Omental fat pad (tissue), 4 donors: ENCODE results near the gene UBR2. TPM values are rescaled to one million over a fixed set of nuclear protein-coding genes. Genes with fewer than 3 reads are reported as not detected.
"Not testable (repeated sequence)": the region's sequence is repeated elsewhere in the genome, so short reads cannot be mapped to it uniquely, and the experiment has no call there.

Source experiments
- ATAC-seq: fragments of 150-250 bp; one replicate; pipeline ENCODE4 v1.9.1; 2016; ENCODE audit warnings: mild to moderate bottlenecking, moderate library complexity; ENCODE audit not compliant: low FRiP score
- DNase-seq: peaks from one replicate; pipeline ENCODE4 v3.0.0-alpha.2; 2019; ENCODE audit warnings: low spot score
- total RNA-seq, 4 donors: library from RNA; depleted of rRNA; stranded (reverse); fragments of >200 nt; gene quantifications; one replicate each; pipeline ENCODE4 v1.1.0, GENCODE V29; 2016
- TF ChIP-seq, protein P1 (sequence below), 3 donors: fragments of 450-650 bp; IDR thresholded peaks; one replicate each; pipeline ENCODE4 v1.5.1; 2016 to 2017; ENCODE audit warnings: antibody characterized with exemption in 3 of 3, mild to moderate bottlenecking in 3 of 3, moderate library complexity in 2 of 3

UBR2 gene
- total RNA-seq, 4 donors from 2014 or later, result 20.8 to 42.9 (median 26.6) TPM

DNA sequence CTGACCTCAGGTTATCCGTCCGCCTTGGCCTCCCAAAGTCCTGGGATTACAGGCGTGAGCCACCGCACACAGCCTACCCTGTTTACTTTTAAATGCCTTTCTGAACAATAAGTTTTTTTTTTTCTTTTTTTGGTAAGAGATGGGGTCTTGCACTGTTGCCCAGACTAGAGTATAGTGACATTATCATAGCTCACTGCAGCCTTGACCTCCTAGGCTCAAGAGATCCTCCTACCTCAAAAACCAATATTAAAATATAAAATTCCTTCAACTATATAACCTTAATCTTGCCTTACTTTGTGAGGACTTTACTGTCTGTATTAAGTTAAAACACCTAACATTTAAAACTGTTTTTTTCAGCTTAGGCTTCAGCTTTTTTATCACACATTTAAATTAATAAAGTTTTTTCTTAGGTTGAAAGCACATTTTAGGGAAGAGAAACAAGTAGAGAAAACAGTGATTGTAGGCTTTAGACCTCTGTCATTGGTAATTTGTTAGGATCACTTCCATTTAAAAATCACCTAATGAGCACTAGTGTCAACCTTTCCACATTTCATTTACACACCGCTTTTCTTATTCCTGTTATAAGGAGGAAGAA is 2.9 kb downstream of the UBR2 start:
- no peak for DNase-seq
- no peak for ATAC-seq
- TF ChIP-seq, protein P1, sequence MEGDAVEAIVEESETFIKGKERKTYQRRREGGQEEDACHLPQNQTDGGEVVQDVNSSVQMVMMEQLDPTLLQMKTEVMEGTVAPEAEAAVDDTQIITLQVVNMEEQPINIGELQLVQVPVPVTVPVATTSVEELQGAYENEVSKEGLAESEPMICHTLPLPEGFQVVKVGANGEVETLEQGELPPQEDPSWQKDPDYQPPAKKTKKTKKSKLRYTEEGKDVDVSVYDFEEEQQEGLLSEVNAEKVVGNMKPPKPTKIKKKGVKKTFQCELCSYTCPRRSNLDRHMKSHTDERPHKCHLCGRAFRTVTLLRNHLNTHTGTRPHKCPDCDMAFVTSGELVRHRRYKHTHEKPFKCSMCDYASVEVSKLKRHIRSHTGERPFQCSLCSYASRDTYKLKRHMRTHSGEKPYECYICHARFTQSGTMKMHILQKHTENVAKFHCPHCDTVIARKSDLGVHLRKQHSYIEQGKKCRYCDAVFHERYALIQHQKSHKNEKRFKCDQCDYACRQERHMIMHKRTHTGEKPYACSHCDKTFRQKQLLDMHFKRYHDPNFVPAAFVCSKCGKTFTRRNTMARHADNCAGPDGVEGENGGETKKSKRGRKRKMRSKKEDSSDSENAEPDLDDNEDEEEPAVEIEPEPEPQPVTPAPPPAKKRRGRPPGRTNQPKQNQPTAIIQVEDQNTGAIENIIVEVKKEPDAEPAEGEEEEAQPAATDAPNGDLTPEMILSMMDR (IDR thresholded peaks at IDR 0.05), result no peak

DNA sequence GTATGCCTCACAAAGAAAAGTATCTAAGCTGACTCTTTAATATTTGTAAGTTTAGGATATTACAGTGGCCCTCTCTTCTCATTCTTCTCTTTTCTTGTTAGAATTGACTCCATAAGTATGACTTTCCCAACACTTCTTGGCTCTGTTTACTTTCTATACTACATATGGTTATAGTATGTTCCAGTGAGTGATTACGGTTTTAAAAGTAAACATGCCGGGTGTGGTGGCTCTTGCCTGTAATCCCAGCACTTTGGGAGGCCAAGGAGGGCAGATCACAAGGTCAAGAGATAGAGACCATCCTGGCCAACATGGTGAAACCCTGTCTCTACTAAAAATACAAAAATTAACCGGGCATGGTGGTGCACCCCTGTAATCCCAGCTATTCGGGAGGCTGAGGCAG is 3.4 kb downstream of the UBR2 start:
- not testable (repeated sequence) for ATAC-seq, DNase-seq

DNA sequence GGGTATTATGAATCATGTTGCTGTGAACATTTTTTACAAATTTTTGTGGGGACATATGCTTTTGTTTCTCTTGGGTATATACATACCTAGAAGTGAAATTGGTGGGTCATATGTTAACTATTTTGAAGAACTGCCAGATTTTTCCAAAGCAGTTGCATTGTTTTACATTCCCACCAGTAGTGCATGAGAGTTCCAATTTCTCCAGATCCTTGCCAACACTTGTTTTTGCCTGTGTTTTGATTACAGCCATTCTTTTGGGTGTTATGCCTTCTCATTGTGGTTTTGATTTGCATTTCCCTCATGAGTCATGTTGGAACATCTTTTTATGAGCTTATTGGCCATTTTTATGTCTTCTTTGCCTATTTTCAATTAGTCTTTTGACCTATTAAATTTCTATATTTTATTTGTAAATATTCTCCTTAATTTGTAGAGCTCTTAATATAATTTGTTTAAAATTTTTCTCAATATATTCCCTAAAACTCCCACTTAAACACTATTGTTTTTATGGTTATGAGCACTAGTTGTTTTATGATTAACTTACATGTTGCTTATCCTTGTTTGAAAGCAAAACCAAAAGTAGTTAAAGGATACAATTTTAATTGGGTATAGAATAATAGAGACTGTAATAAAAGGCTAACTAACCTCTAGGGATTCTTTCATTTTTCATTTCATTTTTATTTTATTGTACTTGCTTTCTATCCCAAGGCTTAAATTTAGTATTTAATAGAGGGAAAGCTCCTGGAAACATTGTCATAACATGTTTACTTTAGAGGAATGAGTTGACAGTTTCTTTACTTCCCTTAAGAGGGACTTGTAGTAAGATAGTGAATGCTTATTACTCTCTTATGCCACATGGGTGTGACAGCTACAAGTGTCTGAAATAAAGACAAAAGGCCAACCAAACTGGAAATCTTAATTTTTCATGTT is 5.5 kb downstream of the UBR2 start:
- DNase-seq (no peak), ATAC-seq (no peak)
- TF ChIP-seq, protein P1 (IDR thresholded peaks at IDR 0.05), result no peak

DNA sequence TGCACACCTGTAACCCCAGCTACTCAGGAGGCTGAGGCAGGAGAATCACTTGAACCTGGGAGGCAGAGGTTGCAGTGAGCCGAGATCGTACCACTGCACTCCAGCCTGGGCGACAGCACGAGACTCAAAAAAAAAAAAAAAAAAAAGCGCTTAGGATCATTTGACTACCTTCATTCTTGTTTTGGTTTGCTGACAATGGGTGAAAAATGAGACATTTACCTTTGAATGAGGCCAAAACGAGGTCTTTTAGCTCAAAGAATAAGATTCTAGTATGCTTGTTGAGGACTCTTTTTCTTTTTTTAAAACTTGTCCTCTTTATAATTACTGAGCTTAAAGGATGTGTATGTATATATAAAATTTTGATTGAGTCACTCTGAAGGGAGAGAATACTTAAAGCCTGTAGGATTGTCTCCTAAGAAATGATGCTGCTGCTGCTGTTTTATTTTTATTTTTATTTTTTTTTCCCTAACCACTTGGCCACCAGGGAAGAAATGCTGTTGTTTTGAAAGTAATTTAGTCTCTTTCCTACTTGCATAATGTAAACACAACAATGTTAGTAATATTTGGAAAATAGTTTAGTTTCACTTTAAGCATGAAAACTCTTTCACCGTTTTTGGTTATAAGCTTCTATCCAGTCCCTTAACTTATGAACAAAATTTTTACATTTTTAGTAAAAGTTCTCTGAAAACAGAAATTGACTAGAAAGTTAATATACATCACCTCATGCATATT is 7.9 kb downstream of the UBR2 start:
- ATAC-seq (no peak), DNase-seq (no peak)
- TF ChIP-seq, protein P1 (IDR thresholded peaks at IDR 0.05), result no peak

DNA sequence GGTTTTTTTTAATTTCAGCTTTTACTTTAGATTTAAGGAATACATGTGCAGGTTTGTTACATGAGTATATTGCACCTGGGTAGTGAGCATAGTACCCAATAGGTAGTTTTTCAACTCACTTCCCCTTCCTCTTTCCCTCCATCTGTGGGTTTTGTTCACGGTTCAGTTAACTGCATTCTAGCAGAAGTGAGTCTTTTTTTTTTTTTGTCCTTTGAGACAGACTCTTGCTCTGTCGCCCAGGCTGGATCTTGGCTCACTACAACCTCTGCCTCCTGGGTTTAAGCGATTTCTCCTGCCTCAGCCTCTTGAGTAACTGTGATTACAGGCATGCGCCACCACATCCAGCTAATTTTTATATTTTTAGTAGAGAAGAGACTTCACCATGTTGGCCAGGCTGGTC is 8.7 kb downstream of the UBR2 start:
- no peak for ATAC-seq
- DNase-seq, result no peak
- TF ChIP-seq, protein P1 (IDR thresholded peaks at IDR 0.05), result no peak

DNA sequence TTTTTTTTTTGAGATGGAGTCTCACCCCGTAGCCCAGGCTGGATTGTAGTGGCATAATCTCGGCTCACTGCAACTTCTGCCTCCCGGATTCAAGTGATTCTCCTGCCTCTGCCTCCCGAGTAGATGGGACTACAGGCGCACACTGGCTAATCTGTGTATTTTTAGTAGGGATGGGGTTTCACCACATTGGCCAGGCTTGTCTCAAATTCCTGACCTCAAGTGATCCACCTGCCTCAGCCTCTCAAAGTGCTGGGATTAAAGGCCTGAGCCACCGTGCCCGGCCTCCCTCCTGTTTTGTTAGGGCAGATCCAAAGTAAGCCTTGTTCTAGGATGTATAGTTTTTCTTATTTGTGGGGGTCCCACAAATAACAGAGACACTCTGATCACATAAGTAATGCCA is 12.7 kb downstream of the UBR2 start:
- not testable (repeated sequence) for ATAC-seq, DNase-seq

DNA sequence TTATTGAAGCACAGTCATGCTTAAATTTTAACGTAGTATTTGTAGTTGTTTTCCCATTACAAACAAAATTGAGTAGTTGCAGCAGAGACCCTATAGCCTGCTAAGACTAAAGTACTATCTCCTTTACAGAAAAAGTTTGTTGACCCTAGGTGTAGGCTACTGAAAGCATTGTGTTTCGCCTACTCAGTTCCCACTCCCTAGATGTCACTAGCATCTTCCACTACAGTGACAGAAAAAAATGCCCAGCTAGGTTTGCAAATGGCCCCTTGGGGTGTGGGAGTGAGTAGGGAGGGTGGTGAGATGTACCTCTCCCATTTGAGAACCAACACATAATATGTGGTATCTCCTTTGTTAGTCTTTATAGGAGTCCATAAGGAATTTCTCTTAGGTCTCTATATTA is 34.5 kb downstream of the UBR2 start:
- TF ChIP-seq, protein P1 (IDR thresholded peaks at IDR 0.05), result no peak
- ATAC-seq, result no peak
- DNase-seq, result no peak
